Activated T-cell treated with anti-CD3 and anti-CD28 coated beads, Interleukin-2, amount 50 U/mL, for 24 hours (primary cell): Measurements from ENCODE around the gene TBR1.

Experiments
- DNase-seq: peaks from one replicate; pipeline ENCODE4 v3.0.0-alpha.2; 2020
- H3K27ac Mint-ChIP-seq: 2 replicates; pipeline ENCODE4 v1.8.0; 2020; ENCODE audit warnings: mild to moderate bottlenecking, mixed read lengths
- H3K27me3 Mint-ChIP-seq: 2 replicates; pipeline ENCODE4 v1.8.0; 2020; ENCODE audit warnings: mixed read lengths
- H3K36me3 Mint-ChIP-seq: 2 replicates; pipeline ENCODE4 v1.8.0; 2020; ENCODE audit warnings: low read depth, mixed read lengths
- H3K4me1 Mint-ChIP-seq: 2 replicates; pipeline ENCODE4 v1.8.0; 2020; ENCODE audit warnings: low read depth, mixed read lengths
- H3K4me3 Mint-ChIP-seq: 2 replicates; pipeline ENCODE4 v1.8.0; 2020; ENCODE audit warnings: mild to moderate bottlenecking, moderate library complexity, mixed read lengths
- H3K9me3 Mint-ChIP-seq: 2 replicates; pipeline ENCODE4 v1.8.0; 2020; ENCODE audit warnings: mixed read lengths

TBR1 gene

DNA sequence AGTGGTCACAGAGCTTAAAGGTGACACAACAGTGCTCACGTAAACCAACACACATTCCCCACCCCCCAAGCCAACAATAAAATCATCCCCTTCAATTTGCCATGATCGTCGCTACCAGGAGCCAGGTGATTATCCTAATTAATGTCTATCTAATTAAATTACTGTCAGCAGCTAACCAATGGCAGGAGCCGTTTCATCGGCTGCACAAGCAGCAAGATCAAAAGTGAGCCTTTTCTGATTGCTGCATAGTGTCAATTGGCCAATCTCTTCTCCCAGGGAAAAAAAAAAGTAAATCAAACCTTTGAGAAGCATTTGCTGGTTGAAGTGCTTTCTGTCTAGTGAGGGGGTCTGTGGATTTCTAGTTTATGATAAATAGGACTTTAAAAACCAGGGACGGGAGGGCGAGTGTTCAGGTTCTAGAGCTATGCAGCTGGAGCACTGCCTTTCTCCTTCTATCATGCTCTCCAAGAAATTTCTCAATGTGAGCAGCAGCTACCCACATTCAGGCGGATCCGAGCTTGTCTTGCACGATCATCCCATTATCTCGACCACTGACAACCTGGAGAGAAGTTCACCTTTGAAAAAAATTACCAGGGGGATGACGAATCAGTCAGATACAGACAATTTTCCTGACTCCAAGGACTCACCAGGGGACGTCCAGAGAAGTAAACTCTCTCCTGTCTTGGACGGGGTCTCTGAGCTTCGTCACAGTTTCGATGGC, at the start of gene TBR1:
Gene TBR1 (plus strand): TSS at position 311 of the 721 bp plus-strand sequence. CDS start 114 bp downstream, at position 425.
- peaks cover 12% of the 10 kb centered on the region for H3K36me3 Mint-ChIP-seq
- H3K27ac Mint-ChIP-seq = peak within 1 kb of the TSS; percentile 12
- peaks cover 73% of the 10 kb centered on the region for H3K27me3 Mint-ChIP-seq
- peaks cover 53% of the 10 kb centered on the region for H3K4me1 Mint-ChIP-seq
- H3K9me3 Mint-ChIP-seq = no peaks in the 10 kb centered on the region
- DNase-seq = no peak
- peak within 1 kb of the TSS; percentile 63 for H3K4me3 Mint-ChIP-seq

DNA sequence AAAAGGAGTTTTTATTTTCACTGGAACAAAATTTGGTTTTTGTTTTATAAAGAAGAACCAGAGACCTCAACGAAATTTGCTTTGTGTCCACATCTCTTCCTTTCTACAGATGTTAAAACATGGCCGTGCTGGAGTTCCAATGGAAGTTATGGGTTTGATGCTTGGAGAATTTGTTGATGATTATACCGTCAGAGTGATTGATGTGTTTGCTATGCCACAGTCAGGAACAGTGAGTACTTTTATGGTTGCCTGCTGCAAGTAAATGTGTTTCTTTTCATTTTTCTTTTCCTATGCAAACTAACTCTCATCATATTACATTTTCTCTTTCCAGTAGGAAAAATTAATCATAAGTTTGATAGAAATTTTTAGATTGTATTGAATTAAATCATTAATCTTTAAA, 48.4 kb upstream of the TBR1 start:
- H3K27ac Mint-ChIP-seq = no peak overlapping the region
- H3K36me3 Mint-ChIP-seq = peaks cover 62% of the 10 kb centered on the region
- peaks cover 2% of the 10 kb centered on the region for H3K4me1 Mint-ChIP-seq
- peaks cover 6% of the 10 kb centered on the region for H3K9me3 Mint-ChIP-seq
- no peak for DNase-seq
- no peak overlapping the region for H3K4me3 Mint-ChIP-seq
- H3K27me3 Mint-ChIP-seq = no peaks in the 10 kb centered on the region

DNA sequence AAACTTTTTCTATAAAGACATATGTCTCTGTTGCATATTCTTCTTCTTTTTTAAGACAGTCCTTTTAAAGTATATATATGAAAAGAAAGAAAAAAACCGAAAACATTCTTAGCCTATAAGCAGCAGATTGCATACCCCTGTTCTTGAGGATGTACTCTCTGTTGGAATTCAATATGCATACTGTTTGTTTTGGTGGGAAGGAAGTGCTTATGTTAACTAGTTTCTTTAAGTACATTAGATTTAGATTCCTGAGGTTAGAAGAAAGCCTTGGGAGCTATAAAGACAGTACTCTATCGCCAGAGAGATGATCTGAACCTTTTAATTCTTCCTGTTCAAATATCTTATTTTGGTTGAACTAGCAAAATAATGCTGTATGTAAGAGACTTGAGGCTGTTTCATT, 46.8 kb upstream of the TBR1 start:
- Mint-ChIP-seq H3K27ac (no peak overlapping the region), H3K27me3 (no peaks in the 10 kb centered on the region), H3K9me3 (no peaks in the 10 kb centered on the region), H3K36me3 (peaks cover 60% of the 10 kb centered on the region), H3K4me3 (no peak overlapping the region), H3K4me1 (peaks cover 2% of the 10 kb centered on the region)
- DNase-seq = no peak

DNA sequence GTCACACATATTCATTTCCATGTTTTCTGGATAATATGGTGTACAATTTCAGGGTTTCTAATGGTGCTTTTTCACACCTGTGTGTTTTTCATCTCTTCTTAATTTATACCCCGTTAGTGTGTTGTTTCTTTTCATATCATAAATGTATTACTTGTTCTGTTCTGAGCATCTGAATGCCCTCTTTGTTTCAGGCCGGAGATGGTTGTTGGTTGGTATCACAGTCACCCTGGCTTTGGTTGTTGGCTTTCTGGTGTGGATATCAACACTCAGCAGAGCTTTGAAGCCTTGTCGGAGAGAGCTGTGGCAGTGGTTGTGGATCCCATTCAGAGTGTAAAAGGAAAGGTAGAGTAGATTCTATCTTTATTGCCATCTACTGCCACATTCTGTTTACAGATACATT, 45.1 kb upstream of the TBR1 start:
- Mint-ChIP-seq H3K9me3 (no peaks in the 10 kb centered on the region), H3K27ac (no peak overlapping the region), H3K4me1 (no peaks in the 10 kb centered on the region), H3K27me3 (no peaks in the 10 kb centered on the region), H3K36me3 (peaks cover 64% of the 10 kb centered on the region), H3K4me3 (no peak overlapping the region)
- DNase-seq = no peak

DNA sequence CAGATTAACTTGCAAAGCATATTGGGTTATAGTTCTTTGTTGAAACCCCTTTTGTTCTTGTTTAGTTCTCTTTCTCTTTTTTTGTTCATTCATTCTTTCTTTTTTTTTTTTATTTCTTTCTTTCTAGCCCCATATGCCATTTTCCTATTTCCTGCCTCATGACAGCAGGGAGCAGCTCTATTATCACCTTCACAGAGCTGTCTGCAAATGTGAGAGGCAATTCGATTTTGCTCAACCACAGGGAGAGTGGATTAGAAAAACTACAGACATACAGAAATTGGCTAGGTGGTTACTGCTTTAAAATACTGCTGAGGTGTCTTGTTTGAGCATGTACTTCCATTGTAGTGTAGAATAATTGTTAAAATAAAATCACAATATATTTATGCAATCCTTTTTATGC, 44.2 kb upstream of the TBR1 start:
- DNase-seq = no peak
- peaks cover 66% of the 10 kb centered on the region for H3K36me3 Mint-ChIP-seq
- no peaks in the 10 kb centered on the region for H3K9me3 Mint-ChIP-seq
- H3K4me1 Mint-ChIP-seq = no peaks in the 10 kb centered on the region
- no peak overlapping the region for H3K4me3 Mint-ChIP-seq
- no peak overlapping the region for H3K27ac Mint-ChIP-seq
- H3K27me3 Mint-ChIP-seq = no peaks in the 10 kb centered on the region

DNA sequence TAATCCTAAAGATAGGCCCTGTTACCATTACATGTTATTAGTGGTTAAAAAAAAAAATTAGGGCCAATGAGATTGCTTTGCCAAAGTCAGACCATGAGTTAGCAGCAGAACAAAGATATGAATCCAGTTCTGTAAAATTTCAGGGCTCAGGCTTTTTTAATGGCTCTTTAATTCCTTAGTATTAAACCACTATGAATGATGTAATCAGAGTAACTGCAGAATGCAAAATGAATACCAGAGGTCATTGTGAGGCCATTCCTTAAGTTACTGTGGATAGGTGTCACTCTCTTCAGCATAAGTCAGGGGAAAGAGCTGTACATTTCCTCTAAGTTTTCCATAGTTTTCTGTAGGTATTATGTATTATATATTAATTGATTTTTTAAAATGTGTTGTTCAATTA, 42.2 kb upstream of the TBR1 start:
- H3K4me1 Mint-ChIP-seq = no peaks in the 10 kb centered on the region
- no peak for DNase-seq
- no peak overlapping the region for H3K4me3 Mint-ChIP-seq
- no peaks in the 10 kb centered on the region for H3K27me3 Mint-ChIP-seq
- H3K36me3 Mint-ChIP-seq = peaks cover 58% of the 10 kb centered on the region
- H3K27ac Mint-ChIP-seq = no peak overlapping the region
- no peaks in the 10 kb centered on the region for H3K9me3 Mint-ChIP-seq

DNA sequence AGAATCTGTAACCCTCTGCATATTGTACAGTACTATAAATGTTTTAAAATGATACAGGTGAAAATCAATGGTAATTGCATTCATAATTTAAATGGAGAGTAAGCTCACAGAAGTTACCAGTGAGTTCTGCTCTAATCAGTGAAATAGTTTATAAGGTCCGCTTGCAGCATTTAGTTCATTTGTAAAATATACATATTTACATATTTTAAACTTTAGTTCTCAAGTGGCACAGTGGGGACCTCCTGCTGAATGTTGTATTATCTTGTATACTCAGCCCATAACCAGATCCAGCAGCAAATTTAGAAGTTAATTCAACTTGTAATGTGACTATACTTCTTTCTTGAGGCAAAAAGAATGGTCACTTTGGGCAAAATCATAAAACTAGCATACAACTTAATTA, 41.7 kb upstream of the TBR1 start:
- H3K36me3 Mint-ChIP-seq = peaks cover 59% of the 10 kb centered on the region
- H3K4me1 Mint-ChIP-seq = no peaks in the 10 kb centered on the region
- no peaks in the 10 kb centered on the region for H3K27me3 Mint-ChIP-seq
- H3K27ac Mint-ChIP-seq = no peak overlapping the region
- no peak overlapping the region for H3K4me3 Mint-ChIP-seq
- DNase-seq = no peak
- H3K9me3 Mint-ChIP-seq = no peaks in the 10 kb centered on the region

- Mint-ChIP-seq H3K9me3 (no peaks in the 10 kb centered on the region), H3K27me3 (no peaks in the 10 kb centered on the region), H3K4me3 (no peak overlapping the region), H3K4me1 (peaks cover 10% of the 10 kb centered on the region), H3K27ac (no peak overlapping the region), H3K36me3 (peaks cover 46% of the 10 kb centered on the region)
- DNase-seq = no peak
Observed at GRCh38 chr2:161379740-161380139, 36.4 kb upstream of the TBR1 start.

GRCh38 chr2:161381546-161381945, 34.6 kb upstream of the TBR1 start:
- Mint-ChIP-seq H3K4me1 (peaks cover 14% of the 10 kb centered on the region), H3K9me3 (no peaks in the 10 kb centered on the region), H3K4me3 (no peak overlapping the region)

DNA sequence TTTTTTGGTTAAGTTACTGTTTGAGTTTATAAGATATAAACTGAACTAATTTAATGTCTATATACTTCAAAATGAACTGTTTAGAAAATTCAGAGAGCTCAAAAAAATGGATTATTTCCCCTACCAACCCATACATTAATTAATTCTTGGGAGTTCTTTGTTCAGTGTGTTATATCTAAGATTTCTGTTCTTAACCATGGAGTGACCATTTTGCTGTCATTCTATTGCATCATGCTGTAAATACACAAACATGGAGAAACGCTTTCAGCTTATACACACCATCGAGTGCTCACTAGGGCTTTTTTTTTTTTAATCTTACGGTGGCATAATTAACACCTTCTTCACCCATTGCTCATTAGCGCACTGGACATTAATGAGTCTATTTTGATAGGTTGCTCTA, 33.4 kb upstream of the TBR1 start:
- Mint-ChIP-seq H3K36me3 (peaks cover 55% of the 10 kb centered on the region), H3K9me3 (no peaks in the 10 kb centered on the region), H3K4me1 (peaks cover 14% of the 10 kb centered on the region), H3K27ac (no peak overlapping the region), H3K4me3 (no peak overlapping the region), H3K27me3 (no peaks in the 10 kb centered on the region)
- no peak for DNase-seq

More at GRCh38 chr2:161381546-161381945, 34.6 kb upstream of the TBR1 start:
- Mint-ChIP-seq H3K27ac (no peak overlapping the region), H3K36me3 (peaks cover 48% of the 10 kb centered on the region), H3K27me3 (no peaks in the 10 kb centered on the region)
- no peak for DNase-seq

DNA sequence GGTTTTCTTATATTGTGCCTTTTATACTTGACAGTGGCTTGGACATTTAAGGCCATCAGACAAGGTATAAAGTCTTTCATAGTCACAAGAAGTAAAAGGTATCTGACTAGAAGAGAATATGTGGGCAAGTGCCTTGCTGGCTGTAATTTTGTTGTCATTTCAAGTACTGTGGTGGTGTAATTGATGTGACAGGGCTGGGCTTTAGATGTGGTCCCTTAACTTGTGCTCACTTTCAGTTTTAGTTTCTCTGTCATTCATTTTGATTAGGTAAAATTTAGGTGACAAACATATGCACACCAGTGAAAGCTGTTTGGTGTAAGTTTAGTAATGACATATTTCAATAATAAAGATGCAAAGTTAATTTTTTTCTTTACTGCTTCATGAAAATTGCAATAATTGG, 31.2 kb upstream of the TBR1 start:
- H3K36me3 Mint-ChIP-seq = peaks cover 58% of the 10 kb centered on the region
- no peak for DNase-seq
- no peaks in the 10 kb centered on the region for H3K9me3 Mint-ChIP-seq
- H3K27ac Mint-ChIP-seq = no peak overlapping the region
- H3K27me3 Mint-ChIP-seq = no peaks in the 10 kb centered on the region
- H3K4me3 Mint-ChIP-seq = no peak overlapping the region
- peaks cover 14% of the 10 kb centered on the region for H3K4me1 Mint-ChIP-seq

GRCh38 chr2:161386228-161386824, 29.8 kb upstream of the TBR1 start:
- Mint-ChIP-seq H3K4me3 (no peak overlapping the region), H3K9me3 (no peaks in the 10 kb centered on the region), H3K36me3 (peaks cover 63% of the 10 kb centered on the region), H3K4me1 (peaks cover 14% of the 10 kb centered on the region), H3K27me3 (no peaks in the 10 kb centered on the region), H3K27ac (no peak overlapping the region)
- no peak for DNase-seq

DNA sequence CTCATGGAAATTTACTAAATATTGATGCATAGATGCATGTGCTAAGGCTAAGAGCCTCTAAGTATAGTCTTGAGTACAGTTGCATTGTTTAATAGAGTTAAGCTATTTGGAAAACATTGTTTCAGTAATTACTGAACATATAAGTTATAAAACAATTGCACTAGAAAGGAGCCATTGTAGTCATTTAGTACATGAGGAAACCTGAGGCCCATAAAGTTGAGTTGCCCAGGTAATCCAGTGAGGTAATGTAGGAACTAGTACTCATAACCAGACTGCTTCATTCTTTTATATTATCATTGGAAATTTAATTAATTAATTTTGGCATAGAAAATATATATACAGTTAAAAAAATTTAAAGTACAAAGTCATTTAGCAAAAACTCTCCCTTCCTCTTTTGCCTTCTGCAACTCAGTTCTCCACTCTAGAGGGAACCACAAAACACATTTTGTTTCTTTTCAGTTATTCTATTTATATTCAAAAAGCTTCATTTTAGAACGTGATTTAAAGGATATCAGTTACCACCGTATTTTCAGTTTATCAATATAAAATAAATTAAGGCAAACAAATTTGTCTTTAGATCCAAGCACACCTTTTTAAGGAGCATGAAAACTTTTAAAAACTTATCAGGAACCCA, 27.8 kb upstream of the TBR1 start:
- H3K9me3 Mint-ChIP-seq = no peaks in the 10 kb centered on the region
- DNase-seq = no peak
- H3K27me3 Mint-ChIP-seq = no peaks in the 10 kb centered on the region
- H3K27ac Mint-ChIP-seq = no peak overlapping the region
- peaks cover 72% of the 10 kb centered on the region for H3K36me3 Mint-ChIP-seq
- H3K4me1 Mint-ChIP-seq = peaks cover 15% of the 10 kb centered on the region
- H3K4me3 Mint-ChIP-seq = no peak overlapping the region

DNA sequence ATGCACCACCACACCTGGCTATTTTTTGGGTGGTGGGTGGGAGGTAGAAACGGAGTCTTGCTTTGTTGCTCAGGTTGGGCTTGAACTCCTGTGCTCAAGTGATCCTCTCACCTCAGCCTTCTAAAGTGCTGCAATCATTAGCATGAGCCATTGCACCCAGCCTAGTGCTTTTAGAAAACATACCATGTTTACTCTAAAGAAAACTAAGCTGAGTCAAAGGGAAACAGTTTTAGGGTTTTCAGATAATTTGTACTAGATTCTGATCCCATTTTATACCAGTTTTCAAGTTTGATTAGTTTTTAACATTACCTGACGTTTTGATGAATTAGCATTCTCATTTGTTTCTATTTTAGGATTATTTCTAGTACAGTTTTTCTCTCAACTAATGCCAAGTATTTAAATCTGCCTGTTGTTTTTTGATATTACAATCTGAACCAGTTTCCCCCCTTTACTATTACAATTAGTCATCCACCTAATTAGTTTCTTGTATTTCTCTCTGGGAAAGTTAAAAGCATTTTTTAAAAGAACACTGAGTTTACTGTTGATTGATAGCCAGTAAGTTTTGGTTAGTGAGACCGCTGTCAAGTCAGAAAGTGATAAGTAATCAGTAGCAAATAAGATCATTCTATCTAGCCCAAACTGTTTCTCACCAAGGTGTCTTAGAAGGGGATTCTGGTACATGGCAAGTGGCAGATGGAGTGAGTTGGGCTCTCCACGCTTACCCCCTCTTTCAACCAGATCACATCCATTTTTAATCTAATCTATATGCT, 24.2 kb upstream of the TBR1 start:
- Mint-ChIP-seq H3K4me3 (no peak overlapping the region), H3K27ac (no peak overlapping the region), H3K36me3 (peaks cover 85% of the 10 kb centered on the region)

More for the DNA sequence above, 24.2 kb upstream of the TBR1 start:
- Mint-ChIP-seq H3K4me1 (peaks cover 1% of the 10 kb centered on the region), H3K9me3 (no peaks in the 10 kb centered on the region), H3K27me3 (no peaks in the 10 kb centered on the region)
- DNase-seq = no peak
